Esophagus squamous epithelium (tissue), 5 donors: ENCODE measurements around the gene RPN1. TPM values are rescaled to one million over a fixed set of nuclear protein-coding genes. Genes with fewer than 3 reads are reported as not detected.

Experiments used
- DNase-seq: peaks from one replicate; lab custom pipeline; 2025; lab: John Stamatoyannopoulos, UW
- H3K27ac ChIP-seq, 4 donors: fragments of 200-600 bp; sonication (generic); one replicate each; pipeline ENCODE4 v1.5.1; 2016 to 2019; ENCODE audit warnings: mild to moderate bottlenecking in 1 of 4
- H3K27me3 ChIP-seq, 4 donors: fragments of 200-600 bp; sonication (generic); 1 replicate in 3 of 4; 2 replicates in 1 of 4; pipeline versions ENCODE4 v1.5.1 to v1.6.0; 2017 to 2021; ENCODE audit warnings: antibody characterized with exemption in 1 of 4
- H3K36me3 ChIP-seq, 3 donors: fragments of 200-600 bp; sonication (generic); one replicate each; pipeline ENCODE4 v1.5.1; 2016 to 2019
- H3K4me1 ChIP-seq, 3 donors: fragments of 200-600 bp; sonication (generic); one replicate each; pipeline ENCODE4 v1.5.1; 2017 to 2019
- H3K4me3 ChIP-seq, 4 donors: fragments of 200-600 bp; sonication (generic); 1 replicate in 3 of 4; 2 replicates in 1 of 4; pipeline ENCODE4 v1.5.1; 2016 to 2019; ENCODE audit warnings: mild to moderate bottlenecking in 2 of 4, moderate library complexity in 1 of 4
- H3K9me3 ChIP-seq, 3 donors: fragments of 200-600 bp; sonication (generic); one replicate each; pipeline ENCODE4 v1.5.1; 2016 to 2019
- POLR2A ChIP-seq, 4 donors: fragments of 450-650 bp; IDR thresholded peaks; one replicate each; pipeline ENCODE4 v1.6.1; 2017; ENCODE audit warnings: antibody characterized with exemption in 4 of 4, mild to moderate bottlenecking in 4 of 4, moderate library complexity in 3 of 4
- WGBS, 2 donors: methylation state at CpG; one replicate each; pipeline ENCODE4 v1.1.5; 2018; 5-methylcytosine and 5-hydroxymethylcytosine counted together
- intact Hi-C: fragments of 100-400 bp; cut with DNase I; formaldehyde crosslinking; loops from one replicate; pipeline ENCODE4 v1.15.0; 2022
- total RNA-seq, 4 donors: library from RNA; depleted of rRNA; stranded (reverse); fragments of >200 nt; gene quantifications; one replicate each; pipeline ENCODE4 v1.1.0, GENCODE V29; 2016
- TF ChIP-seq, protein P1 (sequence below), 6 experiments: fragments of 450-650 bp in 4 of 6; fragments of 200-600 bp in 2 of 6; sonication (generic) in 2 of 6; IDR thresholded peaks; one replicate each; pipeline ENCODE4 v1.5.1; 2016 to 2019; ENCODE audit warnings: antibody characterized with exemption in 6 of 6, mild to moderate bottlenecking in 4 of 6, moderate library complexity in 4 of 6
- donor health status: DM: yes; HTN: yes; CAD: no.

The RPN1 gene
- total RNA-seq, 4 donors from 2014 or later: 126 to 228 (median 182) TPM

DNA sequence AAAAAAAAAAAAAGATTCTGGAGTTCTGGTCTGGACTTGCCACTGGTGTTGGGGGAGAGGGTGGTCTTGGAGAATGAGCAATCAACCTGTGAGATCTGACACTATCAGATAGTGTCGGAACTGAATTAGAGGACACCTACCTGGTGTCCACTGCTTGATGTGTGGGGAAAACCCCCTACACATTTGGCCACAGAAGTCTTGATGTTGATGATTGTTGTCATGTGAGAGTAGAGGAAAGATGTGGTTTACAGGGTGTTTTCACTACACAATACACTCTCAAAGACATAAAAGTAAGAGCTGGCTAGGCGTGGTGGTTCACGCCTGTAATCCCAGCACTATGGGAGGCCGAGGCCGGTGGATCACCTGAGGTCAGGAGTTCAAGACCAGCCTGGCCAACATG is 38.4 kb upstream of the RPN1 start:
- no peaks in the 10 kb centered on the region for H3K9me3 ChIP-seq
- 80 to 90% methylated on average over 3 to 5 of the region's 5 CpGs for WGBS, 2 donors
- H3K27me3 ChIP-seq: no peaks in the 10 kb centered on the region
- H3K27ac ChIP-seq: no peak overlapping the region
- DNase-seq: no peak
- H3K36me3 ChIP-seq: no peaks in the 10 kb centered on the region
- no peak for TF ChIP-seq POLR2A (IDR thresholded peaks at IDR 0.05)
- TF ChIP-seq, protein P1, sequence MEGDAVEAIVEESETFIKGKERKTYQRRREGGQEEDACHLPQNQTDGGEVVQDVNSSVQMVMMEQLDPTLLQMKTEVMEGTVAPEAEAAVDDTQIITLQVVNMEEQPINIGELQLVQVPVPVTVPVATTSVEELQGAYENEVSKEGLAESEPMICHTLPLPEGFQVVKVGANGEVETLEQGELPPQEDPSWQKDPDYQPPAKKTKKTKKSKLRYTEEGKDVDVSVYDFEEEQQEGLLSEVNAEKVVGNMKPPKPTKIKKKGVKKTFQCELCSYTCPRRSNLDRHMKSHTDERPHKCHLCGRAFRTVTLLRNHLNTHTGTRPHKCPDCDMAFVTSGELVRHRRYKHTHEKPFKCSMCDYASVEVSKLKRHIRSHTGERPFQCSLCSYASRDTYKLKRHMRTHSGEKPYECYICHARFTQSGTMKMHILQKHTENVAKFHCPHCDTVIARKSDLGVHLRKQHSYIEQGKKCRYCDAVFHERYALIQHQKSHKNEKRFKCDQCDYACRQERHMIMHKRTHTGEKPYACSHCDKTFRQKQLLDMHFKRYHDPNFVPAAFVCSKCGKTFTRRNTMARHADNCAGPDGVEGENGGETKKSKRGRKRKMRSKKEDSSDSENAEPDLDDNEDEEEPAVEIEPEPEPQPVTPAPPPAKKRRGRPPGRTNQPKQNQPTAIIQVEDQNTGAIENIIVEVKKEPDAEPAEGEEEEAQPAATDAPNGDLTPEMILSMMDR (IDR thresholded peaks at IDR 0.05): no peak
- H3K4me1 ChIP-seq: no peaks in the 10 kb centered on the region
- no peak overlapping the region for H3K4me3 ChIP-seq
- intact Hi-C loops: no loop called here

DNA sequence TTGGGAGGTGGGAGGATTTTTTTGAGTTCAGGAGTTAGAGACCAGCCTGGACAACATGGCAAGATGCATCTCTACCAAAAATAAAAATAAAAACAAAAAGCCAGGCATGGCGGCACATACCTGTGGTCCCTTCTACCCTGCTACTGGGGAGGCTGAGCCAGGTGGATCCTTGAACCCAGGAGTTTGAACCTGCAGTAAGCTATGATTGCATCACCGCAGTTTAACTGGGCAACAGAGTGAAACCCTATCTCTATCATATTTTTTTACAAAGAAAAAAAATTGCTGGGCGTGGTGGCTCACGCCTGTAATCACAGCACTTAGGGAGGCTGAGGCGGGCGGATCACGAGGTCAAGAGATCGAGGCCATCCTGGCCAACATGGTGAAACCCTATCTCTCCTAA is 35.8 kb upstream of the RPN1 start:
- TF ChIP-seq POLR2A (IDR thresholded peaks at IDR 0.05): no peak
- TF ChIP-seq, protein P1 (IDR thresholded peaks at IDR 0.05): no peak
- 93 to 94% methylated on average over 8 of the region's 8 CpGs for WGBS, 2 donors

DNA sequence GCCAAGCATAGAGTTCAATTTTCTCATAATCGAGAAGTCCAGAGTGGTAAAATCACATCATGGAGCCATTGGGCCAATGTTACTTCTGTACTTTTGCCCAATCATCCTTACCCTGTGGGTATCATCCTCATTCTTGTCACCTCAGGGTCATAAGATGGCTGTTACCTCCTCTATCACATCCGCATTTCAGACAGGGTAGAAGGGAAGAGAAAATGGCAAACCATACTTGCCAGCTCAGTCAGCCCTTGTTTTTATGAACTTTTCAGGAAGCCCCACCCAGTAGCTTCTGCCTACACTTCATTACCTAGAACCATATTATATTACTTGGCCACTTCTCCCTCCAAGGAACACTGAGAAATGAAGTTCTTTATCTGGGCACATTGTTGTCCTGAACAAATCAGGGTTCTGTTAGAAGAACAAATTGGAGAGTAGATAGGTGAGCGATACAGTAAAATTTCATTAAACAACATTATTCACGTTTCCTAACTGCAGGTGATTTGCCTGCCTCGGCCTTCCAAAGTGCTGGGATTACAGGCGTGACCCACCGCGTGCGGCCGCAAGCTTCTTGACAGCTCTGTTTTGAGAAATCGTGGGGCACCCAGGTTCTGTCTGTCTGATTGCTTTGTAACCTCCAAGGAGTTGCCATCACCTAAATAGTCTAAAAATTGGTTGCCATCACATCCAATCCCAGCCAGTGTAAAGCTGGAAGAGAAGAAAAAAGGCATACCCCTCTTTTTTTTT is 34.5 kb upstream of the RPN1 start:
- TF ChIP-seq, protein P1 (IDR thresholded peaks at IDR 0.05): no peak
- TF ChIP-seq POLR2A (IDR thresholded peaks at IDR 0.05): no peak
- intact Hi-C loops: loop anchor here (5.0 kb wide), 1 partner anchor 112 kb away; no protein-coding TSS in a partner anchor

More for the DNA sequence above, 35.8 kb upstream of the RPN1 start:
- DNase-seq: no peak
- no peaks in the 10 kb centered on the region for H3K27me3 ChIP-seq
- no peak overlapping the region for H3K27ac ChIP-seq
- H3K9me3 ChIP-seq: no peaks in the 10 kb centered on the region
- intact Hi-C loops: no loop called here
- peaks cover 0 to 2% (median 1%) of the 10 kb centered on the region in 3 donors for H3K4me1 ChIP-seq
- H3K4me3 ChIP-seq: no peak overlapping the region
- H3K36me3 ChIP-seq: no peaks in the 10 kb centered on the region

DNA sequence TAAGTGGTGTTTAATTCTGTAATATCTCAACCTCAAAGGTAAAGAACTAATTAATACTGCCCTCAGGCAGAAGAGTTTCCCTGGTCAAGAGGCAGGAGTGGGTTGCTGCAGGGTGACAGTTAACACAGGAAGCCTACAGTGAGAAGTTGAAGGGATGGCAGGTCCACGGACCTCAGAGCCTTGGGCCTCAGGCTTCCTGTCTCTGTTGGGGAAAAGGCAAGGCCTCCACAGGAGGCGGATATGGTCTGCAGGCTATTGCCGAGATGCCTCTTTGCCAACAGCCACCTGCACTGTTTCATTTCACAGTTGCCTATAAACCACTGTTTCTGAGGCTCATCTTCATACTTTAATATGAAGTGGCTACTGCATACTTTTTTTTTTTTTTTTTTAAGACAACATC is 33.3 kb upstream of the RPN1 start:
- no peaks in the 10 kb centered on the region for H3K9me3 ChIP-seq
- intact Hi-C loops: loop anchor here (5.0 kb wide), 1 partner anchor 113 kb away; no protein-coding TSS in a partner anchor

More for the DNA sequence above, 34.5 kb upstream of the RPN1 start:
- 85 to 91% methylated on average over 11 of the region's 11 CpGs for WGBS, 2 donors
- DNase-seq: no peak
- no peaks in the 10 kb centered on the region for H3K36me3 ChIP-seq
- no peak overlapping the region for H3K27ac ChIP-seq
- H3K9me3 ChIP-seq: no peaks in the 10 kb centered on the region
- H3K4me1 ChIP-seq: peaks cover 0 to 9% (median 4%) of the 10 kb centered on the region in 3 donors
- no peak overlapping the region for H3K4me3 ChIP-seq
- no peaks in the 10 kb centered on the region for H3K27me3 ChIP-seq

More for the DNA sequence above, 33.3 kb upstream of the RPN1 start:
- TF ChIP-seq, protein P1 (IDR thresholded peaks at IDR 0.05): no peak
- no peak for TF ChIP-seq POLR2A (IDR thresholded peaks at IDR 0.05)
- DNase-seq: no peak
- 61 to 79% methylated on average over 2 to 3 of the region's 3 CpGs for WGBS, 2 donors
- no peaks in the 10 kb centered on the region for H3K27me3 ChIP-seq
- H3K27ac ChIP-seq: no peak overlapping the region
- H3K4me3 ChIP-seq: no peak overlapping the region
- H3K4me1 ChIP-seq: peaks cover 0 to 12% (median 7%) of the 10 kb centered on the region in 3 donors
- H3K36me3 ChIP-seq: no peaks in the 10 kb centered on the region
